ENCODE measurements around the gene ENPP1.
"Not testable (repeated sequence)": the region's sequence is repeated elsewhere in the genome, so short reads cannot be mapped to it uniquely, and the experiment has no call there.

Gene ENPP1

DNA sequence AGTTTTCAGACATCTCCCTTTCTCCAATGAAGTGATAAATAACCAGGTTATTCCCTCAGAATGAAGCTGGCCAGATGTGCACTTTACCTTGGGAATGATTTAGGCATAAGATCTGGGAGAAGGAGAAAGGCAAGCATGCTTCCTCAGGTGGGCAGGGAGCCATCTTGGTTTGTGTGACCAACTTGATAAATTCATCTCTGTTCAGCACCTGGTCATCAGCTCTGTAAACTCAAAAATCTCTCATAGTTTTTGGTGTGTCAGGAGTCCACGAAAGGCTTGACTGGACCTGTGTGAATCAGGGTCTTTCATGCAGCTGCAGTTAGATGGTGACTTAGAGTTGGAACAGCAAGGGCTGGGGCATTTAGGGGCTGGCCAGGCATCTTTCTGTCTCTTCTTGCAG lies 24.5 kb downstream of the ENPP1 start:
- DNase-seq, result no peak

DNA sequence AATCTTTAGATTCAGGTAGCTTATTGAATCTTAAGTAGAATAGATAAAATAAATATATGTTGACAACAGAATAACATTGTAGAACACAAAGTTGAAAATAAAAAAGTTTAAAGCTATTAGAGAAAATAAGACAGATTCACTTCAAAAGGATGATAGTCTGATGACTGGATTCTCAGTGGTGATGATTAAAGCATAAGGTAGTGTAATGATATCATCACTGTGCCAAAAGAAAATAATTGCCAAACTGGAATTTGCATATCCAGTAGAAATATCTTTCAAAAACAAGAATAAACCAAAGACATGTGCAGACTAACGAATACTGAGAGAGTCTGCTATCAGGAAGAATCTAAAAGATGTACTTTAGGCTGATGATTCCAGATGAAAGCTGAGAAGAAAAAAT lies 30.2 kb downstream of the ENPP1 start:
- no peak for DNase-seq

DNA sequence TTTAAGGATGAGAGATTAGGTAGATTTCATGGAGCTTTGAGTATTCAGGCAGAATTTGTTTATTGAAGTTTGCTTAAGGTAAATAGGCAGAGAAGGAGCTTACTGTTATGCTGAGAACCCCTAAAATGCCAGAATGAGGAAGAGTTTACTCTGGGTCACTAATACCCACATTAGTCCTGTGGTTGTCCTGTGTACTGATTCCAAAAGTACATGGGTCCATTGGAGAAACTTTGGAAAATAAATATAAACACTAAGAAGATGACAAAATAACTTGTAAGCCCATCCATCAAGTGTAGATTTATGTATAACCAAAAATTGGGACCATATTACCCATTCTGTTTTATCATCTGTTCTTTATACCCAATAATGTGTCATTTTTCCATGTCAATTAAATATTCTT lies 31.6 kb downstream of the ENPP1 start:
- DNase-seq, result no peak

DNA sequence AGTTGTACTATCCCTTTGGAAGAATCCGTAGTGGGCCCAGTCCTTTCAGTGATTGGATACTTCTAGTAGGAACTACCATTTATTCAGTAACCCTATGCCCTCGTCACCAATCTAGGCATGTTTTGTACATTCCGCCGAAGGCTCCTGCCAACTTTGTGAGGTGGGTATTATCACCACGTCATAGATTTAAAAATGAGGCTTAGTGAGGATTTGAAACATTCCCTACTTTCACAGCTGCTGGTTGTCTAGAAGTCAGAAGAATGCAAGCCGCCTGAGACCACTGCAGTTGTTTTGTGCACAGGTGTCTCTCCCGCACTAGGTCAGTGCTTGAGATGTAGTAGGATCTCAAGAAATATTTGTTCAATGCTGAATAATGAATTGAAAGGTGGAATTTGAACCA lies 32.6 kb downstream of the ENPP1 start:
- DNase-seq, result no peak

DNA sequence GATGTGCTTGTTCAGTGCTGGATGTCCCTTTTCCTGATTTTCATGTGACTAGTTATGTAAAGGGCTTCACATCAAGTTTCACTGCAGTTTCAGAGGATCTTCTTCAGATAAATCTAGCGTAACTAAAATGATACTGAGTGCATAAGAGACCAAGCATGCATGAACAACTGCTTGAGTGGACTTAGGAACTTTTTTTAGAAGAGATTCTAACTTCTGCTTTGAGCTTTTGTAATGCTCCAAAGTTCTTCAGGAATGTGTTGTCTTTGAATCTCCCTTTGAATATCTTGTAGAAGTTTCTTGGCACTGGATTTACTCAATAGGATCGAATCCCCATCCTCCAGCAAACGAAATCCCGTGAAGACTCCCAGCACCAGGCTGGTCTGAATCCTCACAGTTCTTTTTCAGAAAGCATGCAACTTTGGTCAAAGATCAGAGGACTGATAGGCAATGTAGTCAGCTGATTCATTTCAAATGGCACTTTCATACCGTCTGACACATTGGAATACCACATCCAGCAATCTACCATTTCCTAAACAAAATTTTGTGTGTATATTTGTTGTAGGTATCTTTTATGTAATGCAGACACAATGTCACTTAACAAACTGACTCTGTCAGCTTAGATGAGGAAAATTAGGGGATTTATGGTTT lies 33.2 kb downstream of the ENPP1 start:
- no peak for DNase-seq

DNA sequence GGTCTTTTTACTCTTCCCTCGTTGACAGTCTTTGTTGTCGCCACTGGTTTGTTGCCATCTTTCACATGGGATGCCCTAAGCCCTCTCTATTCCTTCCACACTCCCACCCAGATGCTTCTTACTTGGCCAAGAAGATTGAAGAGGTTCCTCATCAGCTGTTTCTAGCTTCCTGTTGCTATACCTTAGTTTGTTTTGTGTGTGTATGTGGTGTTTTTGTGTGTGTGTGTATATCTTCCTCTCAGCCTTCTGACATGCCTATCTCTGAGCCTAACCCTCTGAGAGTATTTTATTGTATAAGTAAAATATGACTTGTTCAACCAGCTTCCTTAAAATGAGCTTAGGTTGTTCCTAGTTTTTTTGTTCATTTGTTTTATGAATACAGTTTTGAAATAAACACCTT lies 35.9 kb downstream of the ENPP1 start:
- DNase-seq, result no peak

DNA sequence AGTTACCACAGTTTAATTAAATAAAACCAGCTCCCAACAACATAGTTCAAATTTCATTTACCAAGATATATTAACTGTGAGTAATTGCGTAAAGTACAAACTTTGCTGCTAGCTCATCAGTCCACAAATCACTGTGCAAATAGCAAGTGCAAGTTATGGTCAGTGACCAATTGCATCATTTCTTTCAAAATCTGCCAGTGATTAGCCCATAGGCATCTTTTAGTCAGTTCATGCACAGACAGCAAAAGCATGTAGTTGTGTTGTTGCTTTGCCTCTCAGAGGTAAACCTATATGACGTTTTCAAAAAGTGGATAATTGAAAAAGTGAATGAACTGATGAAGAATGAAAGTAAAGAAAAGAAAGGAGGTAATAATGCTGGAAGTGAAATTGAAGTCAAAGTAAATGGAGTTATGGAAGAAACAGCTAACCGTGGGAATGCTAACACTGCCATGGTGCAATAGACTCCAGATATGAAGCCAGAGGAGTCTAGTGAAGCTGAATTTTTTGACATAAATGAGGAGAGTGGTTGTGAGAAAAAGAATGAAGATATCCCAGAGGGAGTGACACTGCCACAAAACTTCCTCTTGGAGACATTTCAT lies 36.5 kb downstream of the ENPP1 start:
- no peak for DNase-seq

DNA sequence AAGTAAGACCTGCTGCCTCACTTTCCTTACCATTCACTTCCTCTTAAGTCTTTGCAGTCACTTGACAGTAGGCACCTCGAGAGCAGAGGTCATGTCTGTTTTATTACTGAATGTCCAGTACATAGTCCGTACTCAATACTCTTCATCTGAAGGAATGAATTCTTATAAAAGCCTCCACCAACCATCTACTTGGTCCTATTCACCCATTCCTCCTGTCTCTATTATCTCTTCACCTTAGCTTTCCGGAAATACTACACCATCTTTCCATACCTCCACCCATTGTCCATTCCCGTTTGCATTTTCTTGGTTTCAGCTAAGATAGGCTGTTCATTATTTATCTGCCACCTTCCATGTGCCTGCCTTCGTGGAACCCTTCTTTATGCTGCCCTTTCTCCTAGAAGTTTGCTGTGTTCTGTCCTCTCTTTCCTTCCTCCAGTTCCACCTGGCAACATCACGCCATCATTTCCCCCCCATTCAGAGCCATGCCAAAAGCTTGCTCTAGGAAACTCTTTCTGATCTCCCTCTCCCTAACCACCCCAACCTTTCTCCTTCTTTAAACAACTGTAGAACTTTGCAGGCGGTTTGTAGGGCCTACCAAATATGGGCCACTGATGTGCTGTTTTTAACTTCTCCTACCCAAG lies 38.3 kb downstream of the ENPP1 start:
- DNase-seq, result no peak

DNA sequence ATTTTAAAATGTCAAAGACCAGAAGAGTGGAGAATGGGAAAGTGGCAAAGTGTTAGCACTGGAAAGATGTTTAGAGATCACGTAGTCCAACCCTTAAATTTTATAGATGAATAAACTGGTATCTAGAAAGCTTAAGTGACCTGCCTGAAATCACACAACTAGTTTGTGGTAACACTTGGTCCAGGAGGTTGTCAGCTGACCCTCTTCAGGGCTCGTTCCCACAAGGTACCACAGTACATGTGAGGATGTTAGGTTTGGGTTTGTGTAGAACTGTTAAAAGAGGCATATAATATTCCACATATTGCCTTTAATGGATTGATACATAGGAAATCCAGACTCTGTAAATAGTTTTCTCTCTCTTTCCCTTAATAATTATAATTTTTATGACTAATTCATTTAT lies 39.1 kb downstream of the ENPP1 start:
- DNase-seq, result no peak

DNA sequence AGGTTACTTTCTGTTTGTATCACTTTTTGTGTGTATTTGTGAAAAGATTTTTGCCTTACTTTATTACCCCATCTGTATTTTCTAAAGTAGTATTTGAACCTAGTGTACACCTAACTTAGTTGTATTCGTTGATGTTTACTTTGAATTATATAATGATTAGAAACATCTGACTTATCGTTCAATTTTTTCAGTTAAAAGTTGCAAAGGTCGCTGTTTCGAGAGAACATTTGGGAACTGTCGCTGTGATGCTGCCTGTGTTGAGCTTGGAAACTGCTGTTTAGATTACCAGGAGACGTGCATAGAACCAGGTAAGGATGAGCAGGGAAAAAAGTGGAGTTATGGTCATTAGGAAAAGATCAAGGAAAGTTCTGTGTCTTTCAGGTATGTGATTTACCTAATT lies 42.0 kb downstream of the ENPP1 start:
- DNase-seq, result no peak

DNA sequence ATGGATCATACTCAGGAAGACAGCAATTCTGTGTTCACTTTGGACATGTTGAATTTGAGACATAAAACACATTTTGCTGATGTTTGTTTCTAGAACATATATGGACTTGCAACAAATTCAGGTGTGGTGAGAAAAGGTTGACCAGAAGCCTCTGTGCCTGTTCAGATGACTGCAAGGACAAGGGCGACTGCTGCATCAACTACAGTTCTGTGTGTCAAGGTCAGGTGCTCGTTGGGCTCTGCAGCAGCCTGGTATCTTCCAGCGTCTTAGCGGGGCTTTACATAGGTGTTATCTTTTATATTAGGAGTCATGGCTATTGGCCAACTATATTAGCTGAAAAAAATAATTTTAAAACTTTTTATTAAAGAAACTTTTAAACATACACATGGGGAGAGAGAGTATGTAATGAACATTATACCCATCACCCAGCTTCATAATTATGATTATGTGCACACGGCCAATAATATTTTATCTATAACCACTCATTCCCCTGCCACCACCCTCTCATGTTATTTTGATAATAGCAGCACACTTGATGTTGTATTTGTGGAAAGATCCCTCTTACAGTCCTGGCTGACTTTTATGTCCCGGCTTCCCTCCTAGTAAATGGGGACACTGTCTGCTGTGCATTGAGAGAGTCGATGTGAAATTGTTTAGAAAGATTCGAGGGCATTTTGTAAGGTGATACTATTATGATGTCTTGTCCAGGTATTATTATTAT lies 43.4 kb downstream of the ENPP1 start:
- DNase-seq, result no peak

DNA sequence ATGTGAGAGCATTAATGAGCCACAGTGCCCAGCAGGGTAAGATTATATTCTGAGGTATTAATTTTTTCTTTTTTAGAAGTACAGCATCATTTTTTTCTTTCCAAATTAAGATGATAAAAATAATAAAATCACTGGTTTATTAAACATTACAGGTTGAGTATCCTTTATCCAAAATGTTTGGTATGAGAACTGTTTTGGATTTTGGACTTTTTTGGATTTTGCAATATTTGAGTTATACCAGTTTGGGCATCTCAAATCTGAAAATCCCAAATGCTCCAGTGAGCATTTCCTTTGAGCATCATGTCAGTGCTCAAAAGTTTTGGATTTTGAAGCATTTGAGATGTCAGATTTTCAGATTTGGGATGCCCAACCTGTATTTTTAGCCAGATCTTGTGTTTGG lies 44.4 kb downstream of the ENPP1 start:
- DNase-seq, result no peak

DNA sequence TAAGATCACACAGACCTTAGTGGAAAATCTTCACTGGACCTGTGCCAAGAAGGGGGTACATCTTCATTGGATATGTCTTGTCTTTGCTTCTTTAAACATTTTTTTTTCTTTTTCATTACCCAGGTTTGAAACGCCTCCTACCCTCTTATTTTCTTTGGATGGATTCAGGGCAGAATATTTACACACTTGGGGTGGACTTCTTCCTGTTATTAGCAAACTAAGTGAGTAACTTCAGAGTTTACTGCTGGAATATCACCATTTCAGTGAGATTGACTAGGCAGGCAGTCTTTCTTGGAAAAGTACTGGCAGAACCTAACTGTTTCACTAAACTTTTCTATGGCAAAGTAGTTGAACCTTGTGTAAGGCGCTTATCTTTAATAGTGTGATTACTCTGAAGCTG lies 47.0 kb downstream of the ENPP1 start:
- no peak for DNase-seq

DNA sequence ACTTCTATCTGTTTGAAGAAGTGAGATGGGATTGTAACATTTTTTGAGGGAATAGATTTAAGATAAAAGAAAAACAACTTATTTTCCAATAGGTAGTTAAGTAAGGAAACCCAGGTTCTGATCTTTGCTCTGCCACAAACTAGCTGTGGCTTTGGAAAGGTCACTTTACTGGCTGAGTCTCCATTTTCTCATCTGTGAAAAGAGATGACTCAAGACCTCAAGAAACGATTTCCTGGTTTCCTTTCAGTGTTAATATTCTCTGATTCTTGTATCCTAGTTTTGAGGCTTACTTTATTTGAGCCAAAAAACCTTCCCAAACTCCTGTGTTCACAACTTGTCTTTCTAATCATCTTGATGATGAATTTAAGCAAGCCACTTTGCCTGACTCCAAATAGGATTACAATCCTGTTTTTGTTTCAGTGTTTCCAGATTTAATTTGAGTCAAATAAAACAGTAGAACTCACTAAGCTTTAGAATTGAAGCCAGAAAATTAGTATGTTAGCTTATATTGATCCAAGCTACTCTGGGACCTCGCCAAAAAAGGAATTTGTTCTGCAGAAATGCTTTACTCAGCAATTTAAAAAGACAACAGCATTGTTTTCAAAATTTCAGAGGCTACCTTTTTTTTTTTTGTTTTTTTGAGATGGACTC lies 51.1 kb downstream of the ENPP1 start:
- no peak for DNase-seq

DNA sequence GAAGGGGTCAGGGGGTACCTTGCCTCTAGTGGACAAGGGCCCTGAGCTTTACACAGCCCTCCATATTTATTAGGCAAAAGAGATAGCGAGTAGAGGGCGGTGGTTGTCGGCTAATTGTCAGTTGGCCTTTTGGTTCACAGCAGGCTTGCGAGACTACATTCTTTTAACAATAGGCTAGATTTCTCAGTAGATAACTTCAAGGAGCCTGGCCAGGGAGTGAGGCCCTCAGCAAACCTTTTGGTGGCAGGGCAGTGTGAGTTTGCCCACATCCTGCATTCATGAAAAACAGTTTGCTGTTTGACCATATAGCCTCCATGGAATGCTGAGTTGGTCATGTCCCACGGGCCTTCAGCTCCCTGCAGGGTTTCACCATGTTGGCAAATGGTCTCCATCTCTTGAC lies 51.8 kb downstream of the ENPP1 start:
- not testable (repeated sequence) for DNase-seq

DNA sequence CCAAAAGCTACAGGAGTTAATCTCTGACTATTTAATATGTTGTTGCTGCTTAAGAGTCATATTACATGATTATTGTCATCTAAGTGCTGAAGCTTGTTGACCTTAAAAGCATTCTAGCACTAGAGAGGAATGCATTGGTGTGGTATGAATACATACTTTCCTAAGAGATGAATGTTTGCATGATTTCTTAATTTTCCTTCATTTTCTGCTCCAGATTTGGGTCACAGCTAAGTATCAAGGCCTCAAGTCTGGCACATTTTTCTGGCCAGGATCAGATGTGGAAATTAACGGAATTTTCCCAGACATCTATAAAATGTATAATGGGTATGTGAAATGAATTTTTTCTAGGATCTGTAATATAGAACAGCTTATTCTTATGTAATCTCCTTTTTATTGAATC lies 53.6 kb downstream of the ENPP1 start:
- no peak for DNase-seq

DNA sequence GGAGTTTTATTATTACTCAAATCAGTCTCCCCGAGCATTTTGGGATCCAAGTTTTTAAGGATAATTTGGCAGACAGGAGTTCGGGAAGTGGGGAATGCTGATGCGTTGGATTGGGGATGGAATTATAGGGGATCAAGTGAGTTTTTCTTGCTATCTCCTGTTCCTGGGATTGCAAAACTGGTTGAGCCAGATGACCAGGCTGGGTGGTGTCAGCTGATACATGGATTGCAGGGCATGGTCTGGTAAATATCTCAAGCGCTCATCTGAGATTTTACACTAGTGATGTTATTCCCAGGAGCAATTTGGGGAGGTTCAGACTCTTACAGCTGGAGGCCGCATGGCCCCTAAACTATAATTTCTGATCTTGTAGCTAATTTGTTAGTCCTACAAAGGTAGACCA lies 54.7 kb downstream of the ENPP1 start:
- no peak for DNase-seq

DNA sequence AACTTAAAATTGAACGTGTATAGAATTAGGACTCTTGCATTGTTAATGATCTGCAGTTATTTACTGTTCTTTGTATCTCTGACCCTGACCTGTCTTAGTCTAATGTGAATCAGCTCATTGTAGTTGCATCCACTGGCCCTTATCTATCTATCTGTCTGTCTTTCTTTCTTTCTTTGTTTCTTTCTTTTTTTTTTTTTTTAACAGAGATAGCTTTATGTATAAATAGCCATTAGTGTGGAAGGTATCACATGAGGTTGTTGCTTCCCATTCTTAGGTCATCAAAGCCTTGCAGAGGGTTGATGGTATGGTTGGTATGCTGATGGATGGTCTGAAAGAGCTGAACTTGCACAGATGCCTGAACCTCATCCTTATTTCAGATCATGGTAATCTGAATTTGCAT lies 59.9 kb downstream of the ENPP1 start:
- DNase-seq, result no peak

DNA sequence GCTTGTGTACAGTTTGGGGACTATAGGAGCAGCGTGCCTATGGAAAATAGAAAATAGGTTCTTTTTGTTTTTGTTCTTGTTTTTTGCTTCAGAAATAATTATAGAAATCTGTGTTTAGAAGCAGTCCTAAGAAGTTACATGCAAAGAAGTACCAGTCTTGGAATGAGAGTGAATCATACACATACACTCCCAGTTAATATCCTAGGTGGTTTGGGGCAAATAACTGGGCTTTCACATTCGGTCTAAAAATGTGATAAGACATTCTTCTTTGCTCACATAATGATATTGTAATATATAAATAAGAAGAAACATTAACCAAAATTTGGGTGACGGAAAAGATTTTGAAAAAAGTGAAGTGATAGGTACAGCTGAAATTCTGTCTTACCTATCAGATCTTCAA lies 61.0 kb downstream of the ENPP1 start:
- DNase-seq, result no peak

DNA sequence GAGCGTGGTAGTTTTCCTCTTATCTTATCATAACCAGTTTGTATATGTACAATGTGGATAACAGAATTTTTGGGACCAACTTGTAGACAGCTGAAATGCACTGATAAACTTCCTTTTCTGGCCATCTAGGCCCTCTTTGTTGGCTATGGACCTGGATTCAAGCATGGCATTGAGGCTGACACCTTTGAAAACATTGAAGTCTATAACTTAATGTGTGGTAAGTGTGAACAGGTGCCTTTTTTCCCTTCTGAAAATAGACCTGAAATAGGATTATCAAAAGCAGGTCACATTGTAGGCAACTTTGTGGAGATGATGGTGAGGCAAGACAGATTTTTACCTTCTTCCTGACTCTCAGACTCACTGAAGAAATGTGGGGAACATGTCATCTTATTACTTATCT lies 67.8 kb downstream of the ENPP1 start:
- DNase-seq, result no peak

DNA sequence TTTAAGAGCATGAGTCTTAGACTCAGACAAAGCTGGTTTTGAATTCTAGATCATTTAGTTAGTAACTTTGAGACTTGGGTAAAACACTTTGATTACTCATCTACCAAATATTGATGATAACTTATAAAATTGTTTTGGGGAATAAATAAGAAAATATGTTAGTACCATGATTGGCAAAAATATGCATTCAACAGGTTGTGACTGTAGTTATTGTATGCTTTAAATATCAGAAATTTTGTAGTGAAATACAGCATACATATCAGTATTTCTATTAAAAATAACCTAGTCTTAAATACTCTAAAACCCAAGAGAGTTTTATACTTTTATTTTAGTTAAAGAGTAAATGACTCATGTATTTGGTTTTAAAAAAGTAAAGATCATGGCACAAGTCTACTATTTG lies 68.7 kb downstream of the ENPP1 start:
- no peak for DNase-seq

DNA sequence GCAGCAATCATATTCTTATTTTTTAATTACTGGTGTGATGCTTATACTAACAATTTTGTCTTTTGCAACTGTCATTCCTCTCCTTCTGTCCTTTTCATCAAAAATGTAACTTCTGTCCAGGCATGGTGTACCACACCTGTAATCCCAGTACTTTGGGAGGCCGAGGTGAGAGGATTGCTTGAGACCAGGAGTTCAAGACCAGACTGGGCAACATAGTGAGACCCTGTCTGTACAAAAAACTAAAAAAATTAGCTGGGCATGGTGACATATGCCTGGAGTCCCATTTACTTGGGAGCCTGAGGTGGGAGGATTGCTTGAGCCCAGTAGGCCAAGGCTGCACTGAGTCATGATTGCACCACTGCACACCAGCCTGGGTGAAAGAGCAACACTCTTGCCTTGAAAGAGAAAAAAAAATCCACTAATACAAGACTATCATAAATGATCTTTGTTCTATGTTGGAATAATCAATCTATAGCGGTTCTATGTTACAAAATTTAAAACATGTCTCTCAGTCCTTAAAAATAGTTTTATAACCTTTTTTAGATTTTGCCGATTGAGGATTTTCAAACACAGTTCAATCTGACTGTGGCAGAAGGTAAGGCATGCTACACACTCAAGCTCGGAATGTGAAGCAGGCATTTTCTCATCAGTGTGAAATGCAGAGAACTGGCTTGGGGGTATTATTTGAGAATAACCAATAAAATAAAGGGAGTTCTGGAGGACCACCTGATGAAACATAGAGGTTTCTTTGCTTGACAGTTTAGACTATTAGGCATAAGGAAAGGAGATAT lies 70.4 kb downstream of the ENPP1 start:
- DNase-seq, result no peak

DNA sequence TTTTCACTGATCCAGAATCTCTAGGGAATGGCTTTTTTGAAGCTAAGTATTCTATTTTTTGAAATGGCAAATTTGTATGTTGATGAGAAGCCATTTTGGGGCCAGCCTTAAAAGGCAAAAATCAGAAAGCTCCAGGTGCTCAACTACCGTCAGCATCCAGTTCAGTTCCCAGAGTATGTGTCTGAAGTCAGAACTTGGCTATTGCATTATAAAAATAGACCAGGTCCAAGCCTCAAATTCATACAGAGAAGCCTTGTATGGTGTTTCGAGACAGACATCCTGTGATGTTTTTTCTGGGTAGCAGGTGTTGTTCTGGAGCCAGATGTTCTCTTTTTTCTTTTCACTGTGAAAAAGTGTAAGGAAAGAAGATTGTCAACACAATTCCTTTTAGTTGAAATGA lies 75.2 kb downstream of the ENPP1 start:
- DNase-seq, result no peak
